ENCODE data around the gene DOCK3.
"Not testable (repeated sequence)": the region's sequence is repeated elsewhere in the genome, so short reads cannot be mapped to it uniquely, and the experiment has no call there.

Gene DOCK3

DNA sequence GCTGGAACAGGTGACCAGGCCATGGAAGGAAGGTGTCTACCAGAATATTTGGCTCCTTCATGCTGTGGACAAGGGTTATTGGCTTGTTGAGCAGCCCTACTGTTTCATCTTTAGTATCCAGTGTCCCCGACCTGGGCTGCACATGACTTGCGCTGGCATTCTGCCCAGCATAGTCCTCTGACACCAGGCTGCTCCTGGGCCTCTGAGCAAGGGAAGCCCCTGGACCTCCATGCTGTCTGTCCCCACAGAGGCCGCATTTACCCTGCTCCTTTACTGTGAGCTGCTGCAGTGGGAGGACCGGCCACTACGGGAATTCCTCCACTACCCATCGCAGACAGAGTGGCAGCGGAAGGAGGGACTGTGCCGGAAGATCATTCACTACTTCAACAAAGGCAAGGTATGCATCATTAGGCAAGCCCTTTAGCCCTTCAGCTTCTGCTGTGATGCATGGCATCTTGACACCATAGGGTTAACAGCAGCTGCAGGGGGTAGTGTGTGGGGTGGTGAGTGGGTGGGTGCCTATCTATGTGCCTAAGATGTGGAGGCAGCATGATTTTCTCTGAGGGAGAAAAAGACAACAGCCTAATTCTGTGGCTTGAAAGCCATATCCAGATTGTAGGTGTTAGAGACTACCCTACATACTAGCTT is 666.4 kb downstream of the DOCK3 start:
- DNase-seq, result no peak

GRCh38 chr3:51343918-51344687 is 669.4 kb downstream of the DOCK3 start:
- no peak for DNase-seq

DNA sequence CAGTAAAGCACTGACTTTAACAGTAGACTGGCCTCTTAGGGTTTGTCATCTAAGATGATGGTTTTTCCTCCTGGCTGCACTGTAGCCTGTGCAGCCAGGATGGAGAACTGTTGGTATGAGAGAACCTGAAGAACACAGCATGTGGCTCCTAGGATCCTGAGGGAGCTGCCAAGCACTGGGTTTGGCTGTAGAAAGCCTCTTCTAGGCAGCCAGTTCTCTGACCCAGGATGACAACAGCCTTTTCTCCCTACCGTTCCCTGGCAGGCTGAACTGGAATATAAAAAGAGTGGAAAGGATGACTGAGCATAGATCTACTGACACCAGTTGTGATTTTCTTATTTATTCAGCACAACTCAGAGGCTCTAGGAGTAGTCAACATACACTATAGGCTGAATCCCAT is 676.0 kb downstream of the DOCK3 start:
- no peak for DNase-seq

DNA sequence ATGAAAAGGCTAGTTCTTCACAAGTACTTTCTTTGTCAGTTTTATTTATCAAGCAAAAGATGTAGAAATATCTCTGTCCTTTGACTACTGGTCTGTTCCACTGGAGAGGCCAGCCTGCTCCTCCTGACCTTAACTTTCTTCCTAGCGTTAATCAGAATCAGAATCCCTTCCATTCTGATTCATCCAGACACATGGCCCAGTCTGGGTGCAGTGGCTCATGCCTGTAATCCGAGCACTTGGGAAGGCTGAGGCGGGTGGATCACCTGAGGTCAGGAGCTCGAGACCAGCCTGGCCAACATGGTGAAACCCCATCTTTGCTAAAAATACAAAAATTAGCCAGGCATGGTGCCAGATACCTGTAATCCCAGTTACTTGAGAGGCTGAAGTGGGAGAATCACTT is 678.4 kb downstream of the DOCK3 start:
- no peak for DNase-seq

DNA sequence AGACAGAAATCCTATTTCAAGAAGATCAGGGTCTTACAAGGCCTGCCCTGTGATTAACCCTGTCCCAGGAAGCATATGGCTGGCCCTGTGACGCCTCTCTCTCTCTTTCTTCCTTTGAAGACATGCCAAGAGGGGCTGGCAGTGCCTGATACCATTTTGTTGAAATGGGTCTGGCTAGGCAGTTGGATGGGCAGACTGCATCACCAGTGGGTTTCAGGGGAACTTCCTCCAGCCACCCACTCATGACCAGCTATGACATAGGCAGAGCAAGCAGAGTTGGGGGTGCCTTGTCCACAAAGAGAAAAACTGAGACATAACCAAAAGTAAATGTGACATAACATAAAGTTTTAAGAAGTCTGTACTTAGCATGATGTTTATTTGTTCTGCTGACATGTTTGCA is 679.0 kb downstream of the DOCK3 start:
- DNase-seq, result no peak

GRCh38 chr3:51354172-51354571 is 679.4 kb downstream of the DOCK3 start:
- DNase-seq, result no peak

DNA sequence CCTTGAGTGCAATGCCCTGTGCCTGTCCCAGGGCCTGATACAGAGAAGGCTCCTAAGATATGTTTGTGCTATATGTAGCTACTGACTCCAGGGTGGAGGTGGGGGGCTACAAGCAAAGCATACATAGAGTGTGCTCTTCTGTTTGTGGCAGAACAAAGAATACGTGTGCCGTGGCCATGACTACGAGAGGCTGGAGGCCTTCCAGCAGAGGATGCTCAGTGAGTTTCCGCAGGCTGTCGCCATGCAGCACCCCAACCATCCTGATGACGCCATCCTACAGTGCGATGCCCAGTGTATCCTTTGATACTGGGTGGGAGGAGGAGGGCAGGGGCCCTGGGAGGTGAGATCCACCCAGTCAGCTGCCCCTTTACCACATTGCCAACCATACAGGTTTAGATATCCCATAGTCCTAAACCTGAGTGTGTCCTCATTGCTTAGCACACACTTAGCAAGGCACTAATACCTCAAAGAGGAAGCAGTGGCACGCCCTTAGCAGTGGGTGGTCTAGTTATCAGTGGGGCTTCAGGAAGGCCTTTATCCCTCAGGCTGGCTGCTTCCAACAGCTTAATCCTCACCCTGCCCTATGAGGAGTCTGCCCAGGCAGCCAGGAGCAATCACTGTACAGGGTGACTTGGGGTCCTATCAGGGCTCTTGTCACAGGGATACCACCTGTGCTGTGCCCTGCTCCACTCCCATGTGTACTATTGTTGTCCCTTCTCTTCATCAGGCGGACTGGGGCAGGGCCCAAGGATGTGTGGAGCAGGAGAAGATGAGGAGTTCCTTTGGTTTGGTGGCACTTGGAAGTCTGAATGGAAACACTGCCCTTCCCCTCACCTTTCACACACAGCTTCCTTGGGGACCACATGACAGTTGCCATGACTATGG is 680.2 kb downstream of the DOCK3 start:
- DNase-seq, result no peak

GRCh38 chr3:51355891-51356578 is 681.3 kb downstream of the DOCK3 start:
- no peak for DNase-seq

DNA sequence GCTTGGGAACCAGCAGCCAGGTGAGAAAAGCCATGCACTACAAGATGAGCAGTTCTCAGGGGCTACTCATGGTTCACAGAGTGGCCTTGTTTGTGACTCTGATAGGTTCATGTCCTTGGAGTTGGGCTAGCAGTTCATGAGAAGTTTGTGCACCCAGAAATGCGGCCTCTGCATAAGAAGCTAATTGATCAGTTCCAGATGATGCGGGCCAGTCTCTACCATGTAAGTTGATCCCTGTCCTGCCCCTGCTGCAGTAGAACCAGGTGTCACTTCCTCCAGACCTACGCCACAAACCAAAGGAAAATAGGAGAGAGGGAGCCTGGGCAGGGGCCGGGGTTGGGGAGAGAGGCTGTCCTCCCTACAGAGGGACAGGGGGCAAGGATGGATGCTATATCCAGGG is 683.1 kb downstream of the DOCK3 start:
- DNase-seq, result no peak

DNA sequence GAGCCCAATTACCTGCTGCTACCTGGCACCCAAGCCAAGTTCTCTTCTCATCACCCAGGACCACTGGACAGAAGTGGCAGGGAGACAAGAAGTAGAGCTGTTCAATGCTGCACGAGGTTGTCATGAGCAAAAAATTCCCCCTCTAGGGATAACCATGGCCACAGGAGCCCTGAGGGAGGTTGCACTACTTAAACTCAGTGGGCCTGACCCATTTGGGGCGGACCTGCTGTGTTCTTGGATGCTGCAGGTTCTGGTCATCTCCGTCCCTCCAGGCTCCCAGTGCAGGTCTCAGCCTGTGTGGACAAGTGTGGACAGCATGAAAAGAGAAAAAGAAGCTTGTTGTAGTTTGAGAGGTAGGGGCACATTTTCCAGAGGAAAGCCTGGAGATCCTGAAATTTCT is 684.3 kb downstream of the DOCK3 start:
- no peak for DNase-seq

DNA sequence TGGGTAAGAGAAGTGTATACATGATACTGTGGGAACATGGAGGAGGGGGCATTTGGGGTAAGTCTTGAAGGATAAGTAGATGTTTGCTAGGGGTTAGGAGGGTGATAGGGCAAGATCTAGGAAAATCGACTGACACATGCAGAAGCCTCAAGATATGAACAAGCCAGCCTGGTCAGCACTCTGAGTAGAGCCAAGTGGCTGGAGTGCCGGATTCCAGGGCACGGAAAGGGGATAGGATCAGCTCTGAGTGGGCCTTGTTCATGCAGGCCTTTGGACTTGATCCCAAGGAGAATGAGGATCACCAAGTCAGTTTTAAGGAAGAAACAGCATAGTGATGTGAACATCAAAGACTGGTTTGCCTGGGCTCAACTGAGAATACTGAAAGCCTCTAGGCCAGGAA is 686.1 kb downstream of the DOCK3 start:
- no peak for DNase-seq

- no peak for DNase-seq
These were observed 687.0 kb downstream of the DOCK3 start for GRCh38 chr3:51361746-51362145.

- DNase-seq, result no peak
These were observed 687.7 kb downstream of the DOCK3 start for GRCh38 chr3:51362476-51362875.

DNA sequence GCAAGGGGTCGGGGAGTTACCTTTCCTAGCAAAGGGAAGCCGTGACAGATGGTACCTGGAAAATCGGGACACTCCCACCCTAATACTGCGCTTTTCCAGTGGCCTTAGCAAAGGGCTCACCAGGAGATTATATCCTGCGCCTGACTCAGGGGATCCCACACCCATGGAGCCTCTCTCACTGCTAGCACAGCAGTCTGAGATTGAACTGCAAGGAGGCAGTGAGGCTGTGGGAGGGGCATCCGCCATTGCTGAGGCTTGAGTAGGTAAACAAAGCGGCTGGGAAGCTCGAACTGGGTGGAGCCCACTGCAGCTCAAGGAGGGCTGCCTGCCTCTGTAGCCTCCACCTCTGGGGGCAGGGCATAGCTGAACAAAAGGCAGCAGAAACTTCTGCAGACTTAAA is 693.5 kb downstream of the DOCK3 start:
- DNase-seq, result not testable (repeated sequence)

GRCh38 chr3:51371943-51372557 is 697.3 kb downstream of the DOCK3 start:
- peak; percentile 19 for DNase-seq

DNA sequence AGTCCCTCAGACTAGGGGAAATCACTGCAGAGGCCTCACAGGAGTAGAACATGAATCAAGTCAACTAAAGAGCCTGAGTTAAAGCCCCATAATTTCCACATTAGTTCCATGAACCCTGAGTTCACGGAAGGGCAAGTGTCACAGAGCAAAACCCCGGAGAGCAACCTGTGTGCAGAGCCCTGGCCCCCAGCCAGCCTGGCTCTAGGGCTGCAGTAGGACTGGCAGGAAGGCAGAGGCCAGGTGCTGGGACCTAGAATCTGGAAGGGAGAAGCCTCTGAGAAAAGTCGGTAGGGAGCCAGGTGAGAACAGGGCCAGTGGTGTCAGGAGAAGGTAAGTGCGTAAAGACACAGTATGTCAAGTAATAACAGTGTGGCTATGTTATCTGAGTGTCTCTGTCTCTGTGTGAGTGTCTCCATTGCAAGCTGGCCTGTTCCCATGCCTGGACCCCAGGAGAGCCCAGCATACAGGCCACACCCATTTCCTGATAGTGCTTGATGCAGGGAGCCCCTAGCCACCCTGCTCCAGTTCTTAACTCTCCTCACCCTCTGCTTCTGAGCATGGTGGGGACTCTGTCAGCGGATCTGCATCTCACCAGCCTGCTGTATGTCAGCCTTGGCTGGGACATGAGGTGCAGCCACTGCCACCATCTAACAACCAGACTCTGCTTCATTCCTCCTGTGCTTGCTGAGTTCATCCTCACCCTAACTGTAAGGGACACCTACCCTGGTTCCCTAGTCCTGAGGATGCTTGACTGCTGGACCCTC is 699.1 kb downstream of the DOCK3 start:
- no peak for DNase-seq

GRCh38 chr3:51374456-51374855 is 699.7 kb downstream of the DOCK3 start:
- DNase-seq, result no peak

GRCh38 chr3:51375136-51375535 is 700.4 kb downstream of the DOCK3 start:
- DNase-seq, result no peak

DNA sequence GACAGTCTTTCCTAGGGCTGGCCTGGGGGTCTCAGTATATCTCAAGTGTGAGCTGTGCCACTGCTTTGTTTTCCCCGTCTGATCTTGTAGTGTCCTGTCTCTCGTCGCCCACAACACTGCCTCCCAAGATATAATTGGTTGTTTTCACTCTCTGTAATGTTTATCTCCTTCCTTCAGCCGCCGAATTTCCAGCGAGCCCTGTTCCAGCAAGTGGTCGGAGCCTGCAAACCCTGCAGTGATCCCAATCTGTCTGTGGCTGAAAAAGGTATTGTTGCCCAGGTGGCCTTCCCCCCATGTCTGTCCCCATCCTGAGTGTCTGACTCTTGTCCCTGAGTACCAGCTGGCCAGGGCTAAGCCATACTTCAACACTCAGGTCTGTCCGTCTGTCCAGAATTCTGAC is 700.8 kb downstream of the DOCK3 start:
- DNase-seq, result no peak

DNA sequence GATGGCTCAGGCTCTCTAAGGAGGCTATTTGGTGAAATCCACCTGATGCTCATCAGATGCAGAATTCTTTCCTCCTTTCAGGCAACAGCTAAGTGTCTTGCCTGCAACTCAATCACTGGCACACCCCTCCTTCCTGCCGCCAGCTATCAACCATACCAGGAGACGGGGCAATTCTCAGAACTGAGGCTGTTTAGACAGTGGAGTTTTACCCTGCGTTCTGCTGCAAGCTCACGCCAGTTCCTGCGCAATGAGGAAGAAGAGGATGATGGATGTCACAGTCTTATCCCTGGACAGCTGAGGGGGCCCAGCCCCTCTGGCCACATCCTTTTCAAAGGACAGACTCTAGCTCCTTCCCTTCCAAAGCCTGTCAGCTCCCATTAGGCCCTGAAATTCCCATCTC is 703.3 kb downstream of the DOCK3 start:
- DNase-seq, result no peak

- DNase-seq, result no peak
These were observed 704.0 kb downstream of the DOCK3 start for GRCh38 chr3:51378726-51379125.

- DNase-seq, result no peak
These were observed 704.6 kb downstream of the DOCK3 start for GRCh38 chr3:51379301-51379700.

Measured in CD4-positive, alpha-beta T cell treated with Interferon gamma for 1 hour (primary cell).